GDM1 (cell line): ENCODE data around the gene PNPO.
"Not testable (repeated sequence)": the region's sequence is repeated elsewhere in the genome, so short reads cannot be mapped to it uniquely, and the experiment has no call there.

ENCODE experiments used
- DNase-seq: peaks from one replicate; lab custom pipeline; 2025; lab: John Stamatoyannopoulos, UW

PNPO gene

DNA sequence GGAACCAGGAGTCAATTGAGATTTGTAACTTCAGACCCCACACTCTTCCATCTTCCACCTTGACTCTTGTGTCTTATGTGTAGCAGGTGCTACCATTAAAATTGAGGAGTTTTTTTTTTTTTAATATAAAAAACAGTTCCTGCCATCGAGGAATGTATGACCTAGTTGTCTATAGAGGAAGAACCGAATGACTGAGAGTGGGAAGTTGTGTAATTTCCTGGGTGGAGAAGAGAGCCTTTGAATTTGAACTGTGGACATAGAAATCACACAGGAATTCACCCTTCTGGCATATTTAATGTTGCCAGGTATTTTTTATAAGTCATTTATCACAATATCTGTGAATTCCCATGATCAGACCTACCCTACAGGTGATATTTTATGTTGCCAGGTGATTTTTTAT lies 23.4 kb upstream of the PNPO start:
- DNase-seq, result no peak

DNA sequence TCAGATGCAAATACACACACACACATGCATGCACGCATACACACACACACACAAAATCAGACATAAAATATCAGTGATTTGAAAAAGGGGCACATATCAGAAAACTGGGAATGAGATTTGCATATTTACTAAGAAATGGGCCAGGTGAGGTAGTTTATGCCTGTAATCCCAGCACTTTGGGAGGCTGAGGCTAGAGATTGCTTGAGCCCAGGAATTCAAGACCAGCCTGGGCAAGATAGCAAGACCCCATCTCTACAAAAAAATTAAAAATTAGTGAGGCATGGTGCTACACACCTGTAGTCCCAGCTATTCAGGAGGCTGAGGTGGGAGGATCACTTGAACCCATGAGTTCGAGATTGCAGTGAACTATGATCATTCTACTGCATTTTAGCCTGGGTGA lies 22.4 kb upstream of the PNPO start:
- DNase-seq, result no peak

DNA sequence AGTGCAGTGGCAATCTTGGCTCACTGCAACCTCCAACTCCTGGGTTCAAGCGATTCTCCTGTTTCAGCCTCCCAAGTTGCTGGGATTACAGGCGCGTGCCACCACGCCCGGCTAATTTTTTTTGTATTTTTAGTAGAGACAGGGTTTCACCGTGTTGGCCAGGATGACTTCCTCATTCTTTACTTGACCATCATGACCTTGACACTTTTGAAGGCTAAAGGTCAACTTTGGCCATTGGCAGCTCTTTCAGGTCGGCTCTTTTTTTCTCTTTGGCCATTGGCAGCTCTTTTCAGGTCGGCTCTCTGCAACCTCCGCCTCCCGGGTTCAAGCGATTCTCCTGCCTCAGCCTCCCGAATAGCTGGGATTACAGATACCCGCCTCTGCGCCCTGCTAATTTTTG lies 21.5 kb upstream of the PNPO start:
- not testable (repeated sequence) for DNase-seq

DNA sequence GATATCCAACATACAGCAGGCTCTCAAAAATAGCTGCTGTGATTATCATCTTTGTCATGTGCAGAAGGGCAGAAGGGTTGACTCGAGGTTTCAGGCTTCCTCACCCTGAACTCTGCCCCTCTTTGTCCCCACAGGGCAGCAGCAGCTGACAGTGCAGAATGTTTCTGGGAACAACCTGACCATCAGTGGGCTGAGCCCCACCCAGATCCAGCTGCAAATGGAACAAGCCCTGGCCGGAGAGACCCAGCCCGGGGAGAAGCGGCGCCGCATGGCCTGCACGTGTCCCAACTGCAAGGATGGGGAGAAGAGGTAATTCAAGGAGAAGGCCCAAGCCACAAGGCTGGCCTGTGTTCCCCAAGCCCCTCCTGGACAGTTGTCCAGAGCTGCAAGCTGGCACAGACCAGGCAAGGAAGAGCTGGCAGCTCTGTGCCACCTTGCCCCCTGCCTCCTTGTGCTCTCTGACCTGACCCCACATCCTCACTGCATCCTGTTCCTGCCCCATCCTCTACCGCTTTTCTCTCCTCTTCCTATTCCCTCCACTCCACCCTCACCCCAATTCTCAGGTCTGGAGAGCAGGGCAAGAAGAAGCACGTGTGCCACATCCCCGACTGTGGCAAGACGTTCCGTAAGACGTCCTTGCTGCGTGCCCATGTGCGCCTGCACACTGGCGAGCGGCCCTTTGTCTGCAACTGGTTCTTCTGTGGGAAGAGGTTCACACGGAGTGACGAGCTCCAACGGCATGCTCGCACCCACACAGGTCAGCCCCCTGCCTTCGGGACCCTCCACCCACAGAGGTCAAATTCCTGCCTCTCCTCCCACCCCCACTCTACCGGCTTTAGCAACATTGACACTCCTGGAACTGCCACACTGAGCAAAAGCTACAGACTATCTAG lies 16.3 kb upstream of the PNPO start:
- DNase-seq, result no peak

DNA sequence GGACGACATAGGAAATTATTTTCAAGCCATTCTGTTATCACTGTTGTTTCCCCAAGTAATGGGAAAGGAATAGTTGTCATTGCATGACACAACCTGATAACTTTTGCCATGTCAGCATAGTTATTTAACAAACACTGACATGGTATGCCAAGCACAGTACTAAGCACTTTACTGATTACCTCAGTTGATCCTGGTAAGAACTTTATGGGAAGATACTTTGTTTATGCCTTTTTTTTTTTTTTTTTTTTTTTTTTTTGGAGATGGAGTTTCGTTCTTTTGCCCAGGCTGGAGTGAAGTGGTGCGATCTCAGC lies 15.7 kb upstream of the PNPO start:
- DNase-seq, result no peak

DNA sequence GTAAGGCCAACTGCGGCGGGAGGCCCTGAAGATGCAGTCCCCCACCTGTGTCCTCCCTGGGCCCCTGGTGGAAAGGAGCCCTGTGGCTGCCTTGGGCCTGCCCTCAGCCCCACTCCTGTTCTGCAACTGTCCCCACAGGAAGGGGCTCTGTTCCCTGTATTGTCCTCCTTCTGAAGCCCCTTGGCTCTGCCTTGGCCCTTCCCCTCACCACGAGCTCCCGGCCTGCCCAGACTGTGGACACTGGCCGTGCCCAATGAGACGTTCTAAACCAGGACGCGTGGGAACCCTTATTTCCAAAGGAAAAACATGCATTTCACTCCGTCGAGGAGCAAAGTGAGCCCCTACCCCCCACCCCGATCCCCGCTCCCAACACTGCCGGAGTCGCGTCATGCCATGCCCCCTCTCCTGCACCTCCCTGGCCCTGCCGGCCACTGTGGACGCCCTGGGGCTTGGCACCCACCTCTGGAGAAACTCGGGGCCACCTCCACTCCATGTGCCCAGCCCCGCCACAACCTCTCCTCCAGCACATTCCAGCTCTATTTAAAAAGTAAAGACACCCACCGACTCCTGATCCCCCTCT lies 13.5 kb upstream of the PNPO start:
- no peak for DNase-seq

DNA sequence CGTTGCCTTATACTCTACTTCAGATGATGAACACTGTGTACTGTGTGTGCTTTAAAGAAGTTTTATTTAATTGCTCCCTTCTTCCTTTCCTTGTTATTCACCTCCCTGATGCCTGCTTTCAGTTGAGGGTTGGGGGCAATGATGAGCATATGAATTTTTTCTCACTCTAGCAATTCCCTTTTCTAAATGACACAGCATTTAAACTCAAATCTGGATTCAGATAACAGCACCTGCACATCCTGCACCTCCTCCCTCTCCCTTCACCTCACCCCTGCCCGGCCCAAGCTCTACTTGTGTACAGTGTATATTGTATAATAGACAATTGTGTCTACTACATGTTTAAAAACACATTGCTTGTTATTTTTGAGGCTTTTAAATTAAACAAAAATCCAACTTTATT lies 13.0 kb upstream of the PNPO start:
- no peak for DNase-seq

DNA sequence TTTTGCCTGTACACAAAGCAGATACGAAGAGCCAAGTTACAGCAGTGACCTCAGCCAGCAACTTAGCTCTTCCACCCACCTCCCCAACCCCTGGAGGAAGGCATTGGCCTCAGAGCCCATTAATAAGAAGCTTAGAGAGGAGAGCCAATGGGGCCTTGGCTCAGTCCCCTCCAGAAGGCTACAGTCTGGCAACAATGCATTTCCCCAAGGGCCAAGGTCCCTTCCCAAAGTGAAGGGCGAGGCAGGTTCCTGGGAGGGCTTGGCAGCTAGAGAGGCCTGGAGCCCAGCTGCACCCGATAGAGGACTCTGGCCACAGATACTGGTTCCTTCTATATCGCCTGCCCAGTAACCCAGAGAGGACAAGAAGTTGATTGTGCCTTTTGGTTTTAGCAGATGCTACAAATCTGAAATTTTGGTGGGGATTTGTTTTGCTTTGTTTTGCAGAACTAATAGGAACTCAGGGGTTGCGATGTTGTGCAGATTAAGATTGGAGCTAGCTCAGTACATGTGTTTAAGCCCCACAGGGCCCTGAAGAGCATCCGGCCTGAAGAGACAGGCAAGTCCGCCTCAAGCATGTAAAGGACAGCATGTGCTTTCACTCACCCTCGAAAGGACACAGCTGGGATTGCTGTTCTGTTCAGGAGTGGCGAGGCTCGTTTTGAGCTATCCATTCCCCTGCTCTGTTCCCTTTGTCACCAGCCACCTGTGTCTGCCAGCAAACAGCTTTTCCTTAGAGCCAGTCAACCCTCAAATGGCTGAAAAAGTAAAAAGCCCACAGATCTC lies 12.0 kb upstream of the PNPO start:
- no peak for DNase-seq

DNA sequence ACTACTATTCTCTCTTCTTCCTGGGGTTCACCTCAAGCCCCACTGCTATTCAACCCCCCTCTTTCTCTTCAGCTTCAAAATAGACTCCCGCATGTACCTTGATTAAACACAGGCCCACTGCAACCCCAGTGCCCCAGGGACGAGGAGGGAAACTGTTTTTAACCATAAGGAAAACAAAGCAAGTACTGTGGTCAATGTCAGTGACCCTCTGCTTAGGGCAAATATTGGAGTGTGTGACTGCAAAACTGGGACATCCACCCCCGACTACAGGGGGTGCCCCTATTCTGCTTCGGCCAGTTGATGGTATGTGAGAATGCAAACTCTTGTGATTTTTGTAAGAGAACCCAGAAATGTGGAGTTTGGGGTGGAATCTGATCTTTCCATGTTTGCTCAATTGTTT lies 9.5 kb upstream of the PNPO start:
- DNase-seq, result no peak

DNA sequence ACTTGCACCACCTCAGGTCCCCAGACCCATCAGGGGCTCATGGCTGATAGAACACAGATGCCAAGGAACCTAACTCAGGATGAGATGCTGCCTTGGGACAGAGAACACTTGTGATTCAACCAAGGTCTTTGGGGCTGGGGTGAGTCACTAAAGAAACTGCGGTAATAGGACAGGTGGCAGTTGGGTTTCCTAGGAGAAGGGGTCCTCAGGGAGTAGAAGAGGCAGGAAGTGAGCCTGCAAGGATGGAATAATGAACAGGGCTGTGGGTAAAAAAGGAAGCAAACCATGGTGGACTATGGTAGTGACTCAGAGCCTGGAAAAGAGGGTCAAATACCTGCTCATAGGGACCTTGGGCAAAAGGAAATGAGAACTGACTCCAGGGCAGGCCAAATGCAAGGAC lies 6.5 kb upstream of the PNPO start:
- no peak for DNase-seq

DNA sequence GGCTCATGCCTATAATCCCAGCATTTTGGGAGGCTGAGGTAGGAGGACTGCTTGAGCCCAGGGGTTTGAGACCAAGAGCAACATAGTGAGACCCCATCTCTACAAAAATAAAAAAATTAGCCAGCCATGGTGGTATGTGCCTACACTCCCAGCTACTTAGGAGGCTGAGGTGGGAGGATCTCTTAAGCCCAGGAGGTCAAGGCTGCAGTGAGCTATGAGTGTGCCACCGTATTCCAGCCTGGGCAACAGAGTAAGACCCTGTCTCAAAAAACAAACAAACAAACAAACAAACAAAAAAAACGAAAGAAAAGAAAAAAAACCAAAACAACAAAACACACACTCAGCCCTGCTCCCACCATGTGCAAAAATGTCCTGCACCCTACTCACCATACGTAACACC lies 5.9 kb upstream of the PNPO start:
- DNase-seq, result not testable (repeated sequence)

DNA sequence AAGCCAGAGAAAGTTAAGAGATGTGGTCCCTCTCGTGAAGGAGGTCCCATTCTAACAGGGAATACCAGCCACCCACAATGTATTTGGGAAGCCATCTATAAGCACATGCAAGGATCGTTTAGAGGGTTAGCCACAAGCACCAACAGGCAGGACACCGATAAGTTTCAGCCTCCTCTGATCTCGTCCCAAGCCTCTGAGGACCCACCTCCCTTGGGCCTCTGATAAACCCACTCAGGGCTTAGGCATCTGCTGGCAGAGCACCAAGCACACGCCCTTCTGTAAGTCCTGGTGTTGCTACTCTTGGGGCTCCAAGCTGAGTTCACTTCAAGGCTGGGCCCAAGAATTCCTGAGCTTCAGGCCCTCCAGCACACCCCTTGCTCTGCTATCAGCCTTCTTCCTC lies 5.4 kb upstream of the PNPO start:
- DNase-seq, result no peak

DNA sequence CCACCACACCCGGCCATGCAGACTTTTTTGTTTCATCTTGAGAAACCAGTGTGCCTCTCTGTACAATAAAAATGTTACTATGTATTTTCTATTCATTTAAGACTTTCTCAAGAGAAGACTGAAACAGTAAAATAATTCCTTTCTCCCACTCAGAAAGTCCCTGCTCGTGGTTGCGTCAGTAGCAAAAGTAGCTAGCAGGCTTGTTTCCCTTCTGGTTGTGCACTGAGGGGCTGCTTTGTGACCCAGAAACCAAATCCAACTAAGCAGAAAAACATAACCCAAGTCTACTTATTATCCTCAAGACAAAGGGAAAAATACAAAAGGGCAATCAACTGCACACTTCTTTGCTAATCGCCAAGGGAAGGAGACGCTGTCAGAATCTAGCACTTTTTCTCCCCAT lies 3.4 kb upstream of the PNPO start:
- DNase-seq, result no peak

DNA sequence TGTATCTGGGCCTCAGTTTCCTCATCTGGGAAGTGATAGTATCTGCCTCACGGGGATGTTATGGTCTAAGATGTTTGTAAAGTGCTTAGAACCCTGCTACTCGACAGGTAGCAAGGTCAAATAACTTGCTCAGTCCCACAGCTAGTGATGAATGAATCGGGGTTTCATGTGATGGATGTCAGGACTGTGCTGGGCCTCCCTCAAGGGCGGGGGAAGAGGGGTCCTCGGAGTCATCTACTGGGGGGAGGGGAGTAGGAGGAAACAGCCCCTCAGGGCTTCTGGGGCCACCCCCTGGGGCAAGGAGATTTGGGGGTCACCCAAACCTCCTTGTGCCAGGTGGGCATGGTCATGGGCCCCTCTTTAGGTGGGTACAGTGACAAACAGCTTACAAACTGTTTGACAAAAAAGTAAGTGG lies 732 bp downstream of the PNPO start:
- DNase-seq, result no peak

DNA sequence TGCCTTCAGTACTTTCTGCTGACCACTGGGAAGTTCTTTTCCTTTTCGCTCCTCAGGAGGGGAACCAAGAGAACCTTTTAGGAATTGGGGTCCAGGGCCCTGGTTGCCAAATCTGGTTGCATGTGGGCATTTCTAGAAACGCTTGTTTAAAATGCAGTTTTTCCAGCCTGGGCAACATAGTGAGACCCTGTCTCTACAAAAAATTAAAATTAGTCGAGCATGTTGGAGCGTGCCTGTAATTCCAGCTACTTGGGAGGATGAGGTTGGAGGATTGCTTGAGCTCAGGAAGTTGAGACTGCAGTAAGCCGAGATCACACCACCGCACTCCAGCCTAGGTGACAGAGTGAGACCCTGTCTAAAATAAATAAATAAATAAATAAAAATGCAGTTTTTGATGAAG lies 1.2 kb downstream of the PNPO start:
- no peak for DNase-seq

DNA sequence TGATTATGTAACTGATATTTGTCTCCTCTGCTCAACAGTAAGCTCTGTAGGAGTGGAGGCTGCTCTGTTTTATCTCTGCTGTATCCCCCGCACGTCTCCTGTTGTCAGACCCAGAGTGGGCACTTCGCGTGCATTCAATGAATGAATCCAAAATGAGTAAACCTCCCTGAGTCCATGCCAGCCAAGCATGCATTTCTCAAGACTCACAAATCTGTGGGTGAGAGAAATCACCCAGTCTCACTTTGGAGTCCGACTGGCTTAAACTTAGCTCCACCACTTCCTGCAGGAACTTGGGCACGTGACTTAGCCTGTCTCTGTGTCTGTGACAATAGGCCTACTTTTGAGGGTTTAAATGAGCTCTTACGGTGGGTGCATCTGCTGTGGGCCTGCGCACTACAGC lies 3.7 kb downstream of the PNPO start:
- no peak for DNase-seq

DNA sequence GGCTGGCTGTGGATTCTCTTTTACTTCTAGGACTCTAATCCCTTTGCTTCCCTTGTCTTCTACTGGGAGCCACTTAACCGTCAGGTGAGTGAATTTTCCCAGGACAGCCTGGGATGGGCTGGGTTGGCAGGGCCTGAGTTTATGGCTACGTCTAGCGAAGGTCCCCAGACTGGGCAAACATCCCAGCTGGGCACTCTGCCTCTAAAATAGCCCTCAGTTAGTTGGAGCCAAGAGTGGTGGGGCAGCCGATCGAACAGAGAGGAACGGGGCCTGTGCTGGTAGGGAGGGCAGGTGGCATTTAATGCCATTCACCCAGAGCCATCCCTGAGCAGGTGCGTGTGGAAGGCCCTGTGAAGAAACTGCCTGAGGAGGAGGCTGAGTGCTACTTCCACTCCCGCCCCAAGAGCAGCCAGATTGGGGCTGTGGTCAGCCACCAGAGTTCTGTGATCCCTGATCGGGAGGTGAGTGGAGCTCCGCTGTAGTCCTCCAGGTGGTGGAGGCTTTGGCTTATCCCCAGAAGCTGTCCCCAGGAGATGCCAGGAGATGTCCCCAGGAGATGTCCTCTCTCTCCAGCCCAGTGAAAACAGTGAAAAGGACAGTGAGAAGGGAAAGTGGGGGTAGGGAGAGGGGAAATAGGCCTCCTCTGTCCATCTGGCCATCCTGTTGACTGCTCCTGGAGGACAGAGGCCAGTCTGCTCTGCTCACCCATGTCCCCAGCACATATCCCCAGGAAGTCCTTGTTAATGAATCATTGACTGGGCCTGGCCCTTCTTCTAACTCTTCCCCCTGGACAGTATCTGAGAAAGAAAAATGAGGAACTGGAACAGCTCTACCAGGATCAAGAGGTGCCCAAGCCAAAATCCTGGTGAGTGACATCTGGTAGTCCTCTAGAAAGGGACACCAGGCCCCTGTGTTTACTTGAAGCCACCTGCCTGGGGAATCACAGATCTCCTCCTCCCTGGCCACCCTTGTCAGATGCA lies 4.4 kb downstream of the PNPO start:
- no peak for DNase-seq

DNA sequence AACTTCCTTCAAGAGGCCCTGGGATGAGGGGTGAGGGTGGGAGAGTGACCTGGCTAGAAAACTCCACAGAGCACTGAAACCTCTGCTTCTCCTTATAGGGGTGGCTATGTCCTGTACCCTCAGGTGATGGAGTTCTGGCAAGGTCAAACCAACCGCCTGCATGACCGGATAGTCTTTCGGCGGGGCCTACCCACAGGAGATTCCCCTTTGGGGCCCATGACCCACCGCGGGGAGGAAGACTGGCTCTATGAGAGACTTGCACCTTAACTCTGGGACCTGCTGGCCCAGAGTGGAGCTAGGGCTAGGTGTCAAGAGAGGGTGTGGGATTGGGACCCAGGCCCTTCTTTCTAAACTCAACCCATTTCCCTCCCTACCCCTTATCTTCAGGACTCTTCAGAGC lies 5.1 kb downstream of the PNPO start:
- no peak for DNase-seq

DNA sequence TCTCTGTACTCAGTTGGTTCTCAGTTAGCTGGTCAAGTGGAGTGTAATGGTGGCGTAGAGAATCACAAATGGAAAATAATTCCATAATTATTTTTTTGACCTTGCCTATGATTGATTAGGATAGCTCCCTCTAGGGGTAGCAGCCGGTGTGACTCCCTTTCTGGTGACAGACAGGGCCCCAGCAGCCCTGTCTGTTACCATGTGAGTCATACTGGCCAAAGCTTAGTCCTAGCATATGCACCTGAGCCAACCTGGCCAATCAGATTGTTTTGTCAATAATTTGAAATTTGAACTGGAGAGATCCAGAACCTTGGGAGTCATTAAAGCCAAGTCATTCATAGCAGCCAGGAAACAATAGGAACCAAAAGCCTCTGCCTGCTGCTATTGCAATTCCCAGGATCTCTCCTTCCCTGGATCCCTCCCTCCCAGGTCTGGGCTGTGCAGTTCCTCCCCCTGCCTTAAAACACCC lies 5.6 kb downstream of the PNPO start:
- peak; percentile 33 for DNase-seq

DNA sequence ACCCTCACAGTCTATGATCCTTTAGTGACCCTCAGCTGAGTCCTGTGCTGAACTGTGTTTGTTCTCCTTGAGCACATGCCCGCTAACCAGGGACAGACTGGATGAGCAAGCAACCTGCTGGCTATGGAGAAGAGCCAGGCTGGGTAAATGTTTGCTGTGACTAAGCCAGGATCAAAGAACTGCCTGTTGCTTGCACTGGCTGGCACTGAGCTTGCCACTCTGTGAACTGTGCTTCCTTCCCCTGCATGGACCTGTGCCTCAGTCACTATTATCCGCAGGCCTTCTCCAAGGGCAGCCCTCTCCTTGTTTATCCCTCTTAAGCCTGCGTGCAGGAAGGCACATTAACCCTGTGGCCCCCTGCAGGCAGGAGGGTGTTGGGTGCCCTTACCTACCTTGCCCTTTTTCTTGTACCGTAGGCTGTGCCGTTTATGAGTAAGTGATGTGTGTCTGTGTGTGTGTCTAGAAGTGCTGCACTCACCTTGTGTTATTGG lies 7.4 kb downstream of the PNPO start:
- no peak for DNase-seq

DNA sequence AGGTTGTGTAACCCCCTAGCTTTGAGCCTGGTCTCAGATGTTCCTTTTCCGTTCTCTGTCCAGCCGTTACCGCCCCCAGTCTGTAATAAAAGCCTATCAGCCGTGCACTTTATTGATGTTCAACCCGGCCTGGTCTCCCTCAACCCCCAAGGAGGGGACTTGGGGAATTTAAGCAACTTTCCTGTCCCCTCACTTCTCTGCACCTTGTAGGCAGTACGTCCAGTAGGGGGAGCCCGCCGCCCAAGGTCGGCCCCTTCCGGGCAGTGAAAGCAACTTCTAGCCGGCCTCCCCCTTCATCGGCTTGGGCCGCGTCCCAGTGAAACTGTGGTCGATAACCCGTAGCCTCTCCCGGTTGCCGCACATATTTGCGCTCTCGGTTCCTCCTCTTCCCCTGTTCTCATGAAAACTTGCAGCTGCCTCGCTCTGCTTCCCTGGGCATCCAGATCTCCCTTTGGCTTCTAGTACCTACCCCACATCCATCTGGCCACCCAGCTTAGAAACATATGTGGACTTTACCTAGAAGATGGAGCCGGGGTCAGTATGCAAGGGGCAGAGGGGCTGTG lies 7.9 kb downstream of the PNPO start:
- peak; percentile 43 for DNase-seq
